Fibroblast of skin of left biceps (primary cell): Measurements from ENCODE around the gene PPP2R1A.

ENCODE experiments used
- DNase-seq, 2 experiments: peaks; one replicate each; pipeline ENCODE4 v3.0.0-alpha.2; 2013; ENCODE audit warnings: low read depth in 2 of 2

Gene PPP2R1A

DNA sequence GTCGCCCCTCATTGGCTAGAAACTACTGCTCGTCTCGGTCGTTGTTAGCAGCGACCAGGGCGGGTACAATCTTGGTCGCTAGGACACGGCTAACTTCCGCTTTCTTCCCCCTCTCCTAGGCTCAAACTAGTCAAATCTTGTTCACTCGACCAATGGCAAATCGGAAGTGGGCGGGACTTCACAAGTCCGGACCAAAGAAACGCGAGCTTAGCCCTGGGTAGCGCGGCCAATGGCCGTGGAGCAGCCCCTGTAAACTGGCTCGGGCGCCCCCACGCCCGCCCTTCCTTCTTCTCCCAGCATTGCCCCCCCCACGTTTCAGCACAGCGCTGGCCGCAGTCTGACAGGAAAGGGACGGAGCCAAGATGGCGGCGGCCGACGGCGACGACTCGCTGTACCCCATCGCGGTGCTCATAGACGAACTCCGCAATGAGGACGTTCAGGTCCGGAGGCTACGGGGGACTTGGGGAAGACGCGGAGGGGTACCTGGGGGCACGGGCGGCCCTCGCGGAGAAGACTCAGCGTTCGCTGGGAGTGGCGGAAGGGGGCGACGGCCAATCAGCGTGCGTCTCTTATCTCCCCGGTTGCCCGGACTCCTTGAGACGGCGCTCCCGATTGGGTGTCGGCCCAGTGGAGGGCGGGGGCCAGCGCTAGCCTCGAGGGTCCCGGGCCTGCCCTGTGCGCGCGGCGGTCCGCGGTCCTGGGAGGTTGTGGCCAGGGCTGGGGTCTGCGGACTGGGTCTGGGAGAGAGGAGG, at the start of gene PPP2R1A:
Gene PPP2R1A (plus strand): TSS at position 318 of the 752 bp plus-strand sequence. CDS start 45 bp downstream, at position 363.
- DNase-seq, result peak; percentile 100

DNA sequence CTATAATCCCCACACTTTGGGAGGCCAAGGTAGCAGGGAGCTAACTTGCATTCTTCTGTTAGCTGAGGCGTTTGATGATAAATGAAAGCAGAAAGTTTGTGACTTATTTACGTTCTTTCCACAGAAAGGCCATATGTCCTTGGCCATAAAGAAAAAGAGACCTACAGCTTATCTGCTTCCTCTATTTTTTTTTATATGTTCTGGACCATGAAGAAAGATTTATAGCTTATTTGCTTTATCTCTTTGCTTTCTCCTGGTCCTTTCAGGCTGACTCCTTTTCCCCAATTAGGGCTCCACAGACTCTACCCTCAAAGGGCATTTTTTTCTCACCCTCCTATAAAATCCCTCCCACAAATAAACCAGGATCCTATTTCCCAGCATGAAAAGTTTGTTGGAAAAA, 48.6 kb upstream of the PPP2R1A start:
- DNase-seq, result no peak

- DNase-seq, result no peak
Observed at GRCh38 chr19:52142001-52142595, 47.8 kb upstream of the PPP2R1A start.

DNA sequence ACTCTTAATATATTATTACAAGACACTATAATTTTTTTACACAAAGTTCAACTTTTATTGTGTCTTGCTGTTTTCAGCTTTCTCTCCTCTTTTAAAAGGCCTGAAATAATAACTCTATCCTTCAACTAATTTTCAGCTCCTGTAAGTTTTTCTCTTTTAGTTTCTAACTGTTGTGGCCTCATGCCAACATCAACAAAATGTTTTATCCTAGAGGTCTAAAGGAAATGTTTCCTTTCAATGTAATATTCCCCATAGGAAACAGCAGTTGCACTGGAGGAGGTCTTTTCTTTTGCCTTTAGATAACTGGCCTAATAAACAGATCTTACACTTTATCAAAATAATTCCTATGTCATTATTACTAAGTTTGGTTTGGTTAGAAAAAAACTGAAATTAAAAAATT, 41.6 kb upstream of the PPP2R1A start:
- no peak for DNase-seq

GRCh38 chr19:52155596-52156359, 34.1 kb upstream of the PPP2R1A start:
- no peak for DNase-seq

DNA sequence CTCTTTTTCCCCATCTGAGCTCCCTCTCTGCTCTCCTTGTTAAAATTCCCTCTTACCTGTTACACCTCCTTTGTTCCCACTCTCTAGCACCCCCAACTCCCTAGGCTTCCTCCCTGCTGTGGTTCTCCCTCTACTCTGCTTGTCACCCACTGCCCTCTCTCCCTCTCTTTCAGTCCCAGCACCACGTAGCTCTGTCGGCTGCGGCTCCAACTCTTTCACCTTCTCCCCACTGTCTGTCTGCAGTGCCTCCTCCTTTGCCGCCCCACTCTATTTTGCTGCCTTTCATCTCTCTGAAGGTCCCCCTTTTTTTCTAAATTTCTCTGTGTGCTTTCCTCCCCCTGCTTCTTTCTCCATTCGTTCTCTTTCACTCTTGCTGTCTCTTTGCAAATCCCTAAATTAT, 19.5 kb upstream of the PPP2R1A start:
- DNase-seq, result no peak

DNA sequence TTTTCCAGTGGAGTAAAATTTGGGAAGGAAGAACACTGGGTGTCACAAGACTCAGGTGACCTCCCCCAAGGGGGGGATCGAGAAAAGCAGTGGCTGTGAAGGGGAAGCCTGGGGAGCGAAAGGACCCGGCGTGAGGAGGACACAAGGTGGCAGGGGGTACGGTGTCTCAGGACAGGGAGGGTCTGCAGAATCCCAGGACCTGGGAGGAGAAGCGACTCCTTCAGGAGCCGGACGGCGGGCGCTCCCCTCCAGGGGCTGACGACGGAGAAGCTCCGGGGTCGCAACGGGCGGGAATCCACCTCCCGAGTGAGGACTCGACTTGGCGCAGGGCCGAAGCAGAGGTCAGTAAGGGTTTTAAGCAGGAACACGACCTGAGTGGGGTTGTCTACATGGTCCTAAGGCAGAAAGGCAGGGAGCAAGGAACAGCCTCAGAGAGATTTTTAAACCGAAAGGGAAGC, 19.0 kb upstream of the PPP2R1A start:
- DNase-seq, result no peak

DNA sequence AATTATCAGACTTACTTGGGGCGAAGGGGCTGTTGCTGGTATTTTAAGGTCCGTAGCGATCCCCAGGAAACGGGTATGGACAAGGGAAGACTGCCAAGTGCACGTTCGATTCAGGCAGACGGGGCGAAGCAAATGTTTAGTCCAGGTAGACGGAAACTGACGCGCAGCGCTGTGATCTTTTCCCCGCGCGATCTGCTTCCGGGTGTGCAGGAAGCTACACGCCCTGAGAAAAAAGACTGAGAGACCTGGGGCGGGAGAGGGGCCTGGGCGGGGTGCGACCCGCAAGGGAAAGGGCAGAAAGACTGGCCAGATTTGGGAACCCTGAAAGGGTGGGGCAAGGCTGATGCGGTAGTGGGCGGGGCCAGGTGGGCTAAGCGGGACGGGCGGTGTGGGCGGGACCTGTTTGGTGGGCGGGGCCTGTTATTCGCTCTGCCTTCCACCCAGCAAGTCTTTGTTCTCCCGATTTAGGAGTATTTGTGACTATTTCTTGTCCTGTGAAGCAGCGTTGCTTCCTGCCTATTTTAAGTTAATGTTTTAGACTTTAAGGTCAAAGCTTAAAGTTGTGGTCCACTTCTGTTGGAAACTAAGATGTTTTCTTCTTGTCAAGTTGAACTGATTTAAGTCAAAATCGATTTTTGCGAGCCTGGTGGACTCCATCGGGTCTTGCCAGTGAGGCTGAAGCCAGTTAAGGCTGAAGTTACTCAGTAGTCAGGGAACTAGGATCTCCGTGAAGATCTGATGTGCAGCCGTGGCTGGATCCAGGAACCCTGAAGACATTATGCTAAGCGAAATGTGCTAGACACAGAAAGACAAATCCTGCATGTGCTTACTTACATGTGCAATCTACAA, 18.3 kb upstream of the PPP2R1A start, which contains the start of gene ZNF836:
Gene ZNF836 (minus strand): TSS at position 301 of the 849 bp plus-strand sequence. CDS start 3,549 bp downstream, outside the sequence.
- DNase-seq, result peak; percentile 10 to 20

DNA sequence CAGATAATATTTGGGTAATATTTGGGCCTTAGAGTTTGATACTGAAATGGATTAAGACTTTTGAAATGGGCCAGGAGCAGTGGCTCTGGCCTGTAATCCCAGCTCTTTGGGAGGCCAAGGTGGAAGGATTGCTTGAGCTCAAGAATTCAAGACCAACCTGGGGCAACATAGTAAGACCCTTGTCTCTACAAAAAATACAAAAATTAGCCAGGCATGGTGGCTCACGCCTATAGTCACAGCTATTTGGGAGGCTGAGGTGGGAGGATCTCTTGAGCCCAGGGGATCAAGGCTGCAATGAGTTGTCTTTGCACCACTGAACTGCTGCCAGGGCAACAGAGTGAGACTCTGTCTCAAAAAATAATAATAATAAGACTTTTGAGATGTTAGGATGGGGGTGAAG, 17.5 kb upstream of the PPP2R1A start:
- no peak for DNase-seq

GRCh38 chr19:52176574-52176973, 13.3 kb upstream of the PPP2R1A start:
- DNase-seq, result no peak

DNA sequence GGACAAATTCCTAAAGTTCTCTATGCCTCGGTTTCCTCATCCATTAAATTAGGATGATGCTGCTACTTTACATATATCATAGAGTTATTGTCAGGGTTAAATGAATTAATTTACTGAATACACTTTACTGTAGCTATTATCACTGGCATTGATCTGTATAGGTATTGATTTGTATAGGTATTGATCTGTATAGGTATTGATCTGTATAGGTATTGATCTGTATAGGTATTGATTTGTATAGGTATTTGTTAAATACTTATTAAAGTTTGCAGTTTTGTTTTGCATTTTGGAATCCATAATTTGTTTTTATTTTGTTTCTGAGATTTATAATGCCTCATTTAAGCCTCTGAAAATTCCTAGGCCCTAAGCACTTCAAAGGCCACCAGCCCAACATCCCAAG, 2.4 kb upstream of the PPP2R1A start:
- DNase-seq, result no peak

DNA sequence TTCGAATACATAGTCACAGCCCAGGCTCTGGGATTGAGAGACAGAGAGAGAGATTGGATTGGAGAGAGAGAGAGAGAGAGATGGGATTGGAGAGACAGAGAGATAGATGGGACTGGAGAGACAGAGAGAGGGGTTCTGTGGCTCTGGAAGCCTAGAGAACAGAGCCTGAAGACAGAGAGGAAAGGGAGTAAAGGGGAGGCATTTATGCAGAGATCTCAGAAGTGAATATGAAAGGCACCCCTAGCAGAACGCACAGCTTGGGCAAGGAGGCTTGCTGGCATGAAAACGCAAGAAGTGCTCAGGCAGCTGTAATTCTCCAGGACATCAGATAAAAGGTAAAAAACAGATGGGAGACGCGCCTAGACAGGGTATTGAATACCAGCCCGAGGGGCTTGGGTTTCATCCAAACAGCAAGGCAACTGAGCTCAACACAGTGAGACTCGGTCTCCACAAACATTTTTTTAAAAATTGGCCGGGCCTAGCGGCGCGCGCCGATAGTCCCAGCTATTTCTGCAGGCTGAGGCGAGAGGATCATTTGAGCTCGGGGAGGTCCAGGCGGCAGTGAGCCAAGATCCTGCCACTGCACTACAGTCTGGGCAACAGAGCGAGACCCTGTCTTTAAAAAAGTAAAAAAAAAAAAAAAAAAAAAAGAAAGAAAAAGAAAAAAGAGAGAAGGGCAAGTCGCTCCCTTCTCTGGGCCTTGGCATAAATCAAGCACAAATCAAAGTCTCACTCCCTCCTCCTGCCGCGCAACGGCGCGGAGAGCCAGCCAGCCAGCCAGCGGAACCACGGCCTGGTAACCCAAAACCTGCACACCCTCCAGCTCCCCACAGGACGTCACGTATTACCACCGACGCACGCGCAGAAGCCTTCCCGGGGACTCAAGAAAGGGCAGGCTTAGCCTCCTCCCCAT, 774 bp upstream of the PPP2R1A start:
- peak in 1 of 2 experiments; percentile 49 for DNase-seq

- DNase-seq, result peak in 1 of 2 experiments; percentile 7
Observed at GRCh38 chr19:52190487-52191293, 838 bp downstream of the PPP2R1A start.

- DNase-seq, result no peak
Observed at GRCh38 chr19:52191389-52191788, 1.5 kb downstream of the PPP2R1A start.

- DNase-seq, result no peak
Observed at GRCh38 chr19:52191951-52192350, 2.1 kb downstream of the PPP2R1A start.

DNA sequence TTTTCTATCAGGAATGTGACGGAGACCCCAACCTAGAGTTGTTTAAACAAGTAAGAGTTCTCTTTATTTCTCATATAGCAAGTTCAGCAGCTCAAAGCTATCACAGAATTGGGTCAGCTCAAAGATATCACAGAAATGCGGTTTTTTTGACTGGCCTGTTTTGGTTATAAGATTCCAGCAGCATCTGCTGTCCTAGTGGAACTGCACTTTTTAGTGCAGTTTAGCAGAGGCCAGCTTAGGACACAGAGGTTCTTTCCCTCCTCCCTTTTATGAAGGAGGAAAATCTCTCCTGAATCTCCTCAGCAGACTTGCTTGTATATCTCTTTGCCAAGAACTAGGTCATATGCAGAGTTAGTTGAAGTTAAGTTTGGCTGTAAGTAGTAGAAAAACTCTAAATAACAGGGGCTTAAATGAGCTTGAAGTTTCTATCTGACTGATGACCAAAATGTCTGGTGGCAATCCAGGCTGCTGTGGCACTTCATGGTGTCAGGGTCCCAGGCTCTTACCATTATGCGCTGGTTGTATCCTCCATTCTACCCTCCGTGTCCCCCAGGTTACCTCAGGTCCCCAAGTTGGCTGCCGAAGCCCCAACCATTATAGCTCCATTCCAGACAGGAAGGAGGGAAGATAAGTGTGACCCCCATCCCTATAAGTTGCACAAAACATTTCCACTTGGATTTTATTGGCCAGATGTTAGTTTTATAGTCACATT, 6.6 kb downstream of the PPP2R1A start:
- DNase-seq, result no peak

DNA sequence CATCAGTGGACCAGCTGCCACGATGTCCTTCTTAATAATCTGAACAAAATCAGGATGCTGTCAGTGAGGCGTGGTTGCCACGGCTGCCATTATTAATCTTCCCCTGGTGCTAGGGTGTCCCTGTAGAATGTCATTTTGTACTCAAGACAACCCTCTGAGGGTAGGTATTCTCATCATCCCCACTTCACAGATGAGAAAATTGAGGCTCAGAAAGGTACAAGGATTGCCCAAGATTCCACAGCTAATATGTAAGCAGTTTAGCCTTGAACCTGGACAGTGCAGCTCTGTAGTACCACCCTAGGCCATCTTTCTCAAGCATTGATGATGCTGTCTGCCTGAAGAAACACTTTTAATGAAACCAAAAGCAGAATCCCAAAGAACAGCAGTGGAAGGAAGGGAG, 8.1 kb downstream of the PPP2R1A start:
- DNase-seq, result no peak

DNA sequence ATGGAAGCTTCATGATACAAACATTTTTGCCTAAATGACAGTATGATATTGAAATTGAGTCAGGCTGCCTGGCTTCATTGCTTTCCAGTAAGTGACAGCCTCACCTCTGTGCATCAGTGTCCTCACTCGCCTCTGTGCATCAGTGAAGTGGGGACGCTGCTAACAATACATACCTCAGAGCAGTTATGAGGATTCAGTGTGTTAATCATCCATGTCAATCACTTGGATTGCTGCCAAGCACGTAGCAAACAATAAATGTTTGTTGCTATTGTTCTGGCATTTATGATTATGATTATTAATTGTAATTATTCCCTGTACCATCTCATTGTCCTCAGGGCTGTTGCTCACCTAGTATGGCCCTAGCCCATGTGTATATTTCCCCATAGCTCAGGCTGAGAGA, 8.8 kb downstream of the PPP2R1A start:
- no peak for DNase-seq

DNA sequence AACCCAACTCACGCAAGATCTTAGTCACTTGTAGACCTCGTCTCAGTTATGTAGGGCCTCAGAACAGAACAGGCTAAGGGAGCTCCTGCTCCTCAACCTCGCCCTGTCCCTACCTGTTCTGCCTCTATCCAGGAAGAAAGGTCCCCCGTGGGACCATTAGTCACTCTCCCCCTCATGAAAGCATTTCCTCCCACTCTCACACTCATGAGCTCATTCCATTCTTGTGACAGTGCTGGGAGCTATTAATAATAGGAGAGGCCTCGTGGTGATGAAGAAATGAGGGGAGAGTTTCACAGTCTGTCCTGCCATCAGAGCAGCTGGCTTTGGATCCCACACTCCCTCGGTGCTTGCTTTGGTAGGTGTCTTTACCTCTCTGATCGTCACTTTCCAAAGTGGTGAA, 10.2 kb downstream of the PPP2R1A start:
- DNase-seq, result peak; percentile 26 to 36
